Measurements from ENCODE around the gene UBE2O. TPM values are rescaled to one million over a fixed set of nuclear protein-coding genes. Genes with fewer than 3 reads are reported as not detected.

The UBE2O gene
- total and polyA plus RNA-seq, 7 donors = 6.2 to 26.3 (median 12.9) TPM

DNA sequence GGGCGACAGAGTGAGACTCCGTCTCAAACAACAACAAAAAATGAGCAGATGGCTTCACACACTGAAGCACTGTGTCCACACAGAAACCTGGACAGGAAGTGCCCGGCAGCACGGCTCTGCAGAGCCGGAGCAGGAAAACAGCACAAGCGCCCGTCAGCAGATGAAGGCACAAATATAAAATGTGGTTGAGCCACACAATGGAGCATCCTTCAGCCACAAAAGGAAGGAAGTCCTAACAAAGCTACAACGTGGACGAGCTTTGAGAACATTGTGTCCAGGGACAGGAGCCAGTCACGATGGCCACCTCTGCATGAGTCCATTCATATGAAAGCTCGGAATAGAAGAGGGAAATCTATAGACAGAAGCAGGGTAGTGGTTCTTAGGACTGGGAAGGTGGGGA, 32.6 kb upstream of the UBE2O start:
- TF ChIP-seq POLR2AphosphoS5 (IDR thresholded peaks at IDR 0.05) (peak in 3 of 4 donors; percentile 18 to 74 (median 58)), EP300 (IDR thresholded peaks at IDR 0.05) (peak in 3 of 4 donors; percentile 30 to 89 (median 84))
- TF ChIP-seq, protein P1, sequence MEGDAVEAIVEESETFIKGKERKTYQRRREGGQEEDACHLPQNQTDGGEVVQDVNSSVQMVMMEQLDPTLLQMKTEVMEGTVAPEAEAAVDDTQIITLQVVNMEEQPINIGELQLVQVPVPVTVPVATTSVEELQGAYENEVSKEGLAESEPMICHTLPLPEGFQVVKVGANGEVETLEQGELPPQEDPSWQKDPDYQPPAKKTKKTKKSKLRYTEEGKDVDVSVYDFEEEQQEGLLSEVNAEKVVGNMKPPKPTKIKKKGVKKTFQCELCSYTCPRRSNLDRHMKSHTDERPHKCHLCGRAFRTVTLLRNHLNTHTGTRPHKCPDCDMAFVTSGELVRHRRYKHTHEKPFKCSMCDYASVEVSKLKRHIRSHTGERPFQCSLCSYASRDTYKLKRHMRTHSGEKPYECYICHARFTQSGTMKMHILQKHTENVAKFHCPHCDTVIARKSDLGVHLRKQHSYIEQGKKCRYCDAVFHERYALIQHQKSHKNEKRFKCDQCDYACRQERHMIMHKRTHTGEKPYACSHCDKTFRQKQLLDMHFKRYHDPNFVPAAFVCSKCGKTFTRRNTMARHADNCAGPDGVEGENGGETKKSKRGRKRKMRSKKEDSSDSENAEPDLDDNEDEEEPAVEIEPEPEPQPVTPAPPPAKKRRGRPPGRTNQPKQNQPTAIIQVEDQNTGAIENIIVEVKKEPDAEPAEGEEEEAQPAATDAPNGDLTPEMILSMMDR (IDR thresholded peaks at IDR 0.05) = no peak
- no peaks in the 10 kb centered on the region for H3K9me3 ChIP-seq
- WGBS, 2 donors = 57 to 81% methylated on average over 11 of the region's 11 CpGs
- intact Hi-C loops (cut with DNase I) = no loop called here
- H3K4me3 ChIP-seq = no peak overlapping the region
- H3K27me3 ChIP-seq = no peaks in the 10 kb centered on the region
- H3K27ac ChIP-seq = peak overlapping the region in 3 of 4 donors; percentile 14 to 57 (median 45)
- DNase-seq = peak; percentile 66
- H3K4me1 ChIP-seq = no peaks in the 10 kb centered on the region
- no peaks in the 10 kb centered on the region for H3K36me3 ChIP-seq

DNA sequence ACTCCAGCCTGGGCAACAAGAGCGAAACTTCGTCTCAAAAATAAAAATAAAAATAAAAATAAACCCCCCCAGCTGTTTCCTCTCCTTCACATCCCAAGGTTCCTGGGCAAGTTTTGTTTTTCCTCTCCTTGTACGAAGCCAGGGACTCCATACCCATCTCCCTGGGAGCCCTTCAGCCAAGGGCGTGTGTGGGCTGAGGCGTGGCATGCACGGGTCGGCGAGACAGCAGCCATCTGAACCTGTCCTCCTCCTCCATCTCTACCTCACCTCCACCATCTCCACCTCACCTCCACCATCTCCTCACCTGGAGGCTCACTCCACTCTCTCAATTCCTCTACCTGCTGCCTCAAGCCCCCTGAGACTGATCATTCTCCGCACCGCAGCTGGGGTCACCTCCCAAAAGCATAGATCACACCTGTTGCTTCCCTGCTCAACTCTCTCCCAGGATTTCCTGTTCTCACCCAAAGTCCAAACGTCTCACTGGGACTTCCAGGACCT, 31.3 kb upstream of the UBE2O start:
- Histone ChIP-seq H3K27me3 (no peaks in the 10 kb centered on the region), H3K4me1 (no peaks in the 10 kb centered on the region), H3K36me3 (no peaks in the 10 kb centered on the region), H3K9me3 (no peaks in the 10 kb centered on the region), H3K4me3 (no peak overlapping the region), H3K27ac (peak overlapping the region in 2 of 4 donors; percentile 6 to 57)
- WGBS, 2 donors = 88% methylated on average over 11 of the region's 11 CpGs
- intact Hi-C loops (cut with DNase I) = no loop called here
- no peak for TF ChIP-seq EP300 (IDR thresholded peaks at IDR 0.05)
- TF ChIP-seq POLR2A (IDR thresholded peaks at IDR 0.05) = no peak
- TF ChIP-seq POLR2AphosphoS5 (IDR thresholded peaks at IDR 0.05) = no peak
- TF ChIP-seq, protein P1 (IDR thresholded peaks at IDR 0.05) = no peak
- DNase-seq = no peak

DNA sequence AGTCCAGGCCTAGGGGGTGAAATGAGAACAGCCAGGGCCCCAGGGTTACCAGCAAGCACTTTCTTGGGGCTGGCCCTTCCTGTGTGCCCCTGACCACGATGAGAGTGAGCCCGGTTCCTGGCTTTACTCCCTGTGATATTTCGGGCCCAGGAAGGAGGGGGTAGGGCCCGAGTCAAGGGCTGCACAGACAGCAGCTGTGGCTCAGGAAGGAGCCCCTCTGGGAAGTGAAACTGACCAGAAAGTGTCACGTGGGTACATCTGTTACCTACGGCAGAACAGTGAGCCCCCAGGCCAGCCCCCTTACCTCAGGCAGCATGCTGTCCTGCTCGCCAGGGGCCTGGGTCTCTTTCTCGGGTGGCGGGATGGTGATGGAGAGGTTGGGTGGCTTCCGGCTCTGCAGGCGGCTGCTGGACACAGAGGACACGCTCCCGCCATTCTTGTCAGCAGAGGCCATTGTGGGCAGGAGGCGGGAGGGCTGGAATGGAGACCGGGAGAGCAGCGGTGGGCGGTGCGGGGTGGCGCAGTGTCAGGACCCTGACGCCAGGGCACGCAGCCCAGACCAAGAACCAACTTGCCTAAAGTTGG, 28.2 kb upstream of the UBE2O start:
- DNase-seq = peak; percentile 64
- H3K27ac ChIP-seq = peak overlapping the region in 3 of 4 donors; percentile 41 to 57 (median 48)
- no peaks in the 10 kb centered on the region for H3K36me3 ChIP-seq
- no peak overlapping the region for H3K4me3 ChIP-seq
- 70 to 85% methylated on average over 21 of the region's 21 CpGs for WGBS, 2 donors
- TF ChIP-seq POLR2AphosphoS5 (IDR thresholded peaks at IDR 0.05) (peak in 1 of 4 donors; percentile 29), POLR2A (IDR thresholded peaks at IDR 0.05) (no peak)
- TF ChIP-seq, protein P1 (IDR thresholded peaks at IDR 0.05) = no peak
- no peaks in the 10 kb centered on the region for H3K27me3 ChIP-seq
- H3K9me3 ChIP-seq = no peaks in the 10 kb centered on the region
- no peaks in the 10 kb centered on the region for H3K4me1 ChIP-seq
- intact Hi-C loops (cut with DNase I) = no loop called here

DNA sequence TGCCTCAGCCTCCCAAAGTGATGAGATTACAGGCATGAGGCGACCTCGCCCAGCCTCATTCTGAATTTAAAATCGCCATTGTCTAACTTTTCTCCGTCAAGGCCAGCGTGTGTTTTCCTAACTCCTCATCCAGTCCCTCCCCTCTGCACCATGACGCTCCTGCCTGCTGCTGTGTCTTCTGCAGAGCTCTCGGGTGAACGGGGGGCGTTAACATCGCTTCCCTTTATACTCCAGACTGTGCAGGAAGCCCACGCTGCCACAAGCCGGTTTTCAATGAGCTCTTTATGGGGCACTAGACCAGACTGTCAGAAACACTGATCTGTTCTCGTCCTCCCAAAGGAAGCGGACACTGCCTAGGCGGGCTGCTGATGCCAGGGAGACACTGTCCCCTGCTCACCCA, 27.7 kb upstream of the UBE2O start:
- H3K27me3 ChIP-seq = no peaks in the 10 kb centered on the region
- no peaks in the 10 kb centered on the region for H3K4me1 ChIP-seq
- DNase-seq = peak; percentile 68
- no peak overlapping the region for H3K4me3 ChIP-seq
- WGBS, 2 donors = 47 to 87% methylated on average over 15 of the region's 15 CpGs
- intact Hi-C loops (cut with DNase I) = no loop called here
- no peaks in the 10 kb centered on the region for H3K36me3 ChIP-seq
- H3K9me3 ChIP-seq = no peaks in the 10 kb centered on the region
- TF ChIP-seq POLR2A (IDR thresholded peaks at IDR 0.05) (no peak), POLR2AphosphoS5 (IDR thresholded peaks at IDR 0.05) (no peak), EP300 (IDR thresholded peaks at IDR 0.05) (no peak)
- TF ChIP-seq, protein P1 (IDR thresholded peaks at IDR 0.05) = no peak
- H3K27ac ChIP-seq = peak overlapping the region in 3 of 4 donors; percentile 41 to 57 (median 48)
